Middle frontal gyrus (tissue), 1 donor: Measurements from ENCODE around the gene CDH12.
"Not testable (repeated sequence)": the region's sequence is repeated elsewhere in the genome, so short reads cannot be mapped to it uniquely, and the experiment has no call there.

Source experiments
- DNase-seq: peaks from one replicate; pipeline ENCODE4 v3.0.0-alpha.2; 2015; ENCODE audit warnings: low spot score; ENCODE audit errors: extremely low spot score

Gene CDH12

DNA sequence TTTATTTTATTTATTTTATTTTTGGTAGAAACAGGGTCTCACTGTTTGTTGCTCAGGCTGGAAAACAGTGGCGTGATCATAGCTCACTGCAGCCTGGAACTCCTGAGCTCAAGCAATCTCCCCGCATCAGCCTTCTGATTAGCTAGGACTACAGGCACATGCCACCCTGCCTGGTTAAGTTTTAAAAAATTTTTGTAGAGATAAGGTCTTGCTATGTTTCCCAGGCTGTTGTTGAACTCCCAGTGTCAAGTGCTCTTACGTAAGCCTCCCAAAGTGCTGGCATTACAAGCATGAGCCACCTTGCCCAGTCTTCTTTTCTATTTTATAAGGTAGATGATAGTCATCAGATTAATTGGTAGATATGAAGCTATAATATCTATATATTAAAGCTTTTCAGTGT is 382.7 kb downstream of the CDH12 start:
- no peak for DNase-seq

DNA sequence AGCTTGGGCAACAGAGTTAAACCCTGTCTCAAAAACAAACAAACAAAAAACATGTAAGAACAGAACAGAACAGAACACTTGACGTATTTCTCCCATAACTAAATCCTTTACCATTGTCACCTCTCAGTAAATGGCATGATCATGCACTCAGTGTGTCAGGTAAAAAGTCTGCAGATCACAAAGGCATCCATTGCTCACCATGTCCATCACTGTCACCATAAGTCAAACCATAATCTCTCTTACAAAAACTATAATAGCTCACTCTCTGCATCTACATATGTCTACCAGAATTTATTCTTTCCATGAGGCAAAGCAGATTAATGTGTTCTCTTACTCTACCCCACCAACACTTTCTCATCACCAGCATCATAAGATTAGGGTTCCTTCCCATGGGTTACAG is 387.5 kb downstream of the CDH12 start:
- DNase-seq: no peak

- DNase-seq: no peak
These were observed 388.0 kb downstream of the CDH12 start for GRCh38 chr5:22465177-22465576.

- no peak for DNase-seq
These were observed 393.0 kb downstream of the CDH12 start for GRCh38 chr5:22460189-22460588.

DNA sequence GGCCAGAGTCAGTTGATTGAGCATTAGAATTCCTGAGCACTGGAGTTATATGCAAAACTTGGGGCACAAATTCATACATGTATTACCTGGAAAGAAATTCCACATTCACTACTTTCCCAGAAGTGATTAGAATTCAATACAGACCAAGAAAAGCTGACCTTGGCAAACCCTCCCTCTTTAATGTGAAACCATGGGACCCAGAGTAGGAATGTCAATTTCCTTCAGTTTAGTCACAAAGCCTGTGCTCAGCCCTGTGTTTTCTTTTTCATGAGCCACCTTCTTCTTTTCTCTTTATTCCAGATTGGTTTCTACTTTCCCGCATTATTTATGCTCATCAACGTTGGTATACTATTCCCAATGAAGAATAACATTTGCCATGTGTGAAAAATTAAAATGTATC is 420.2 kb downstream of the CDH12 start:
- DNase-seq: no peak

- DNase-seq: no peak
These were observed 421.3 kb downstream of the CDH12 start for GRCh38 chr5:22431840-22432239.

GRCh38 chr5:22431406-22431805 is 421.7 kb downstream of the CDH12 start:
- DNase-seq: no peak

GRCh38 chr5:22411554-22412349 is 441.4 kb downstream of the CDH12 start:
- DNase-seq: no peak

- no peak for DNase-seq
These were observed 461.2 kb downstream of the CDH12 start for GRCh38 chr5:22391956-22392355.

- no peak for DNase-seq
These were observed 462.3 kb downstream of the CDH12 start for GRCh38 chr5:22390888-22391287.

DNA sequence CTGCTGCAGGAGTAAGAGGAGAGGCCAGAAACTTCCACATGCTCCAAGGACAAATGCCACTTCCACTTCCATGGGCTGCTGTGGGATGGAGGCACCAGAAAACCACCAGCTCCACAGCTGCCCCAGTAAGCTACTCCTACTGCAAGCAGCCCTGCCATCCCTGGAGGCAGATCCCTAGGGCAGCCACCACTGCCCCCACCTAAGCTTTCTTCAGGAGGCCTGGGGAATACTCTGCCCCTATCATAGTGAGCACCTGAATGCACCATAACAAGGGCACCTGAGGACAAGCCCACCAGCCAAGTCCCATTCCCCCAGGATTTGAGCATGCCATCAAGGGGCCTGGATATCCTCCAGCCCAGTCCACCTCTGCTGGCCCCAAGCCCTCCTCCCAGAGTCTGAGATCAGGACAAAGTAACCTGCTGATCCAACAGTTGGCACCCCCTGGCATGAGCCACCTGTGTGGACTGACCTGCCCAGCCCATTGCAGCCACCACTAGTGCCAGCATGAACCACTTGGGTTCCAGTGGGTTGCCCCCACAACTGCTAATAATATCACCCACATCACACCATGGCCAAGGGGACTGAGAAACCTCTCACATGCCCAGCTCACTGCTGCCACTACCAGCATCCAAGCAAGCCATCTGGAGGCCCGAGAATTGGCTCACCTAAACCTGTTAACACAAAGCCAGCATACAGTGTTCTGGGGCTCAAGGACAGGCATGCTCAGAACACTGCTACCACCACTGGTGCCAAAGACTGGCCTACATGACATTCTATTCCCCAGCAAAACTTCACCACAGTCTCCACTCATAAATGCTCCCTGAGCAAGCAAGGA is 480.1 kb downstream of the CDH12 start:
- DNase-seq: no peak

DNA sequence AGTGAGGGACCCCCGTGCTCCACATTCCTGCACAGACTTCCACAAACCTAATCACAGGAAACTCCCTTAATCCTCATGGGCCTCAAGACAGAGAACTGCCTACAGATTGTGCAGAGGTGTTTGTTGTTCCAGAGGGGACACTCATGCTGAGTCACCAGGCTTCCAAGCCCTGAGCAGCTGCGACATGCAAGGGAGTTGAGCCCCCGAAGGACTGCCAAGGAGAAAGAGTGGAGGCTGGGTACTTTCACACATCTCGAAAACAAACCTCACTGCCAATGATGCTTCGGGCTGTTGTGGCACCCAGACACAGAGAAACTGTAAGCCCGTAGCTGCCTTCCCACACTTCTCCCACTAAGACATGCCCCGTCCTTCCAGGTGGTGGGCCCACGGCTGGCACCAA is 480.8 kb downstream of the CDH12 start:
- DNase-seq: peak; percentile 39

DNA sequence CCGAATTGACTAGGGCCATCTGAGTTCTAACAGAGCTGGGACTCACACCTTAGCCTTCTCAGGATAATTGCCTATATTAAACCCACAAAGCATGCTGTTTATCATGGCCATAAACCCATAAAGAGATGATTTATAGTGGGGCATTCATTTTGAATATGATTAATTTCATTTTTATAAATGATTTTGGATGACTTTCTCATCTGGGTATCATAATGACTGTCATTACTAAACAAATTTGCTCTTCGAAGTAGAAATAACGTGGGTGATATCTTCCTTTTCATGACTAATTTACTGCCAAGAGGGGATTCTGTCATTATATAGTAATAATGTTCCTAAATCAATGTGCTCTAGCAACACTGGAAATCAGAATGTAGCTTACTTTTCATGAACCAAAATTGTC is 498.2 kb downstream of the CDH12 start:
- DNase-seq: no peak

DNA sequence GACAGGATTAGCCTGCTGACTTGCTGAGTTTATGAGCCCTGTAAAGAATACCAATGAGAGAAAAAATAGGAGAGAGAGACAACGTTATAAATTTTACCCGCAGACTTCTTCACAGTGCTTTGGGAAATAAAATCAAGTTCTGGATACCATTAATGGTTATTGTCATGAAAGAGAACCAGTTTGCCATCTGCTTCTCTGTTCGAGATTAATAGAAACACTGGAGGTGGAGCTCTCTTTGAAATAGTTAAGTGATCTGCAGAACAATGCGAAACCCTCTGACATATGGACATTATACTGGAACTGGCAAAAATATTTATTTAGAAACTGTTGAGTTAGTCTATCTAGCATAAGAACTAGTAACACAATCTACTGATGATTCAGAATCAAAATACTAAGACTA is 500.7 kb downstream of the CDH12 start:
- DNase-seq: no peak

DNA sequence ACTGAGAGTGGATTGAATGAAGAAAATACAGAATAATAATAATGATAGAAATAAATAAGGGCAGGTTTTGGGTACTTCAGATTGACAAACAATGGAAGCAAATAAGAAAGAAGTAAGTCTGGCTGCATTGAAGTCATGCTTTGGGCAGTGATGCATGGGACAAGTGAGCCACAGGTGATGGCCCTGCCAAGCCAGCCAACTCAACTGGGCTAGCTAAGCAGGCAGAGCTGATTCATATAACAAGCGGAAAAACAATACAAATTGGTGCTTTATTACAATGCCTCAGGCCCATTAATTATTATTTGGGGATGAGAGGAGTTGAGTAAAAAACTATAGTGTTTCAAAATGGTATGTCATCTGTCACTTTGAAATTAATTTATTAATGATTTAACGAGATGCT is 502.0 kb downstream of the CDH12 start:
- no peak for DNase-seq

DNA sequence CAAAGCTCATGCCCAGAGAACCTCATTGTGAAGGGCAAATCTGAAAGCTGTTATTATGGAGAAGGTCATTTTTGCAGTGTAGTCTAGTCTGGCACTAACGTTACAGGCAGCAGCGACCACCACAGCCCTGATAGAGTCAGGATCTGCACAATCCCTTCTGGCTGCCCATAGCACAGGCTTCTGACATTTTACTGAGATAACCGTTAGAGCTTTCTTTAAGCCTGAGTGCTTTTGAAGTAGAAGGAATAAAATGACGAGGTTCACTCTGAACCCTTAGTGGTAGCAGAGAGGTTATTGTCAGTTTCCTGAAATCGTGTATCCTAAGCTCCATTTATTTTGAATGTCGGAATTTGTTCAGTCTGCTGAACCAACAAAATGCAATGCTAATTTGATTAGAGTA is 505.1 kb downstream of the CDH12 start:
- no peak for DNase-seq

DNA sequence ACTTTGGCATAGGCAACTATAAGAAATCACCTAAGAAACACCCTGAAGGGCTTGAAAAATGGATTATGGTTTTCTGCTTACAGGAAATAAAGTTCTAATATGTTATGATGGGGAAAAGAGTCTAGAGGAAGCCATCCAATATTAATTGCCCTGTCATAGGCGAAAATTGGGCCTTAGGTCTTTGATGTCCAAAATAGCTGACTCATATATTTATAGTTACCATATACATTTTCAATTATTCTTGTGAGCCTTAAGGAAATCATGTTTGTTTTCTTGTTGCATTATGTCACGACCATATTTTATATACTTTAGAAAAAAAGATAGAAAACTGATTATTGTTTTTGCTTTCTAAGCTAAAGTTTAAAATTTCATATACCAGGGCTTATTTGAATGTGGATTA is 509.1 kb downstream of the CDH12 start:
- DNase-seq: no peak

DNA sequence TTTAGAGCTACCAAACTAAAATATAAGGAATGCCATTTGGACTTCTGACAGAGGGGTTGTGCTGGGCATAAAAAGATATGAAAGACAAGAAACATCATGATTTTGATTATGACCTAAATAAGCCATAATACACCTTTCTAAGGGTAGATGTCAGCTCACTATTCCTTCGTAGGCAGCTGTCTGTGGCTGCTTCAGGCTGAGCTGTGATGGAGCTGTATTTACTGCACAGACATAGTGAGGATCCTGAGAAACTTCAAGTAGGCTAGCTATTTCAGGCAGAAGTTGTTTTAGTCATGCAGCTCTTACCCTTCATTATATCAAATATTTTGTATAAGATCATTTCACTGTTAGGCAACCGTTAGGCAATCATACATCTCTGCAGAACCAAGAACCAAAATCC is 511.7 kb downstream of the CDH12 start:
- DNase-seq: no peak

GRCh38 chr5:22332949-22333348 is 520.2 kb downstream of the CDH12 start:
- not testable (repeated sequence) for DNase-seq

DNA sequence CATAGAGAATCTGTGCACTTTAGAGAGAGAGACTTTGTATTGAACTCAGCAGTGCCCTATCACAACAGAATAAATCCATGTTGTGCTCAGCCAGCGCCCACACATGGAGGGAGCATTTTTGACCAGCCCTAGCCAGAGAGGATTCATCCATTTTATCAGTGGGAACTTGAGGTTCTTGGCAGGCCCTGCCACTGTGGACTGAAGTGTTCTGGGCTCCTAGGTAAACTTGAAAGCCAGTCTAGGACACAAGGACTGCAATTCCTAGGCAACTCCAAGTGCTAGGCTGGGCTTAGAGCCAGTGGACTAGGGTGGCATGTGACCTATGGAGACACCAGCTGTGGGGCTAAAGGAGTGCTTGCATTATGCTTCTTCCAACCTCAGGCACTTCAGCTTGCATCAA is 523.5 kb downstream of the CDH12 start:
- DNase-seq: no peak

- DNase-seq: no peak
These were observed 533.3 kb downstream of the CDH12 start for GRCh38 chr5:22319798-22320197.

- no peak for DNase-seq
These were observed 536.9 kb downstream of the CDH12 start for GRCh38 chr5:22316294-22316693.

GRCh38 chr5:22315052-22315451 is 538.1 kb downstream of the CDH12 start:
- not testable (repeated sequence) for DNase-seq
